BLaER1 treated with 17β-estradiol and CSF1 and Interleukin-3, amounts not matched to agents 10 nM and 100 nM (cell line): Measurements from ENCODE around the gene EYA4.

Experiments
- H3K27ac ChIP-seq, 11 experiments: shearing (Covaris generic); formaldehyde crosslinking; 2 replicates each; pipeline ENCODE4 v1.8.1; 2022
- H3K27me3 ChIP-seq, 11 experiments: shearing (Covaris generic); formaldehyde crosslinking; 2 replicates each; pipeline ENCODE4 v1.8.1; 2022
- H3K36me3 ChIP-seq, 11 experiments: shearing (Covaris generic); formaldehyde crosslinking; 2 replicates each; pipeline ENCODE4 v1.8.1; 2022
- H3K4me1 ChIP-seq, 10 experiments: shearing (Covaris generic); formaldehyde crosslinking; 2 replicates each; pipeline ENCODE4 v1.8.1; 2022
- H3K4me2 ChIP-seq, 11 experiments: shearing (Covaris generic); formaldehyde crosslinking; 2 replicates each; pipeline ENCODE4 v1.8.1; 2022
- H3K4me3 ChIP-seq, 10 experiments: shearing (Covaris generic); formaldehyde crosslinking; 2 replicates each; pipeline ENCODE4 v1.8.1; 2022
- H3K9ac ChIP-seq, 11 experiments: shearing (Covaris generic); formaldehyde crosslinking; 2 replicates each; pipeline ENCODE4 v1.8.1; 2022
- H3K9me3 ChIP-seq, 11 experiments: shearing (Covaris generic); formaldehyde crosslinking; replicated peaks in 1 of 11; 2 replicates each; pipeline ENCODE4 v1.8.1; 2022
- H4K20me1 ChIP-seq, 11 experiments: shearing (Covaris generic); formaldehyde crosslinking; 2 replicates each; pipeline ENCODE4 v1.8.1; 2022
- Cebpa-rat ChIP-seq, 11 experiments: shearing (Covaris generic); IDR thresholded peaks; 2 replicates each; pipeline ENCODE4 v1.8.1; 2022

Gene EYA4

DNA sequence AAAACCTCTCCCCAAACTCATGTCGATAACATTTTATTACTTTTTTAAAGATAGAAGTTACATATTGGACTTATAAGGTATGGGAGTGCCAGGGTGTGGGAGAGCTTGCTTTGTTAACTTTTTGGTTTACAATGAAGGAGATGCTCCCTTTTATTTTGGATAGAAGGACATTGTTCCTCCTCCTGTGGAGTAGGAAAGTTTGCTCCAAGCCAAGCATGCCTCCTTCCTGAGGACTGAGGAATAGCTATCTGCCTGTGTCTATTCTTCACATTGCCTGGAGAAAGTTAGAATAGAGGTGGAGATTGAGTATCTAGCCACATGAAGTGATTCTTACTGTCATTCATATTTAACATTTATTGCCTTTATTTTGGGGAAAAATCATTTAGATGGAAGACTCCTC is 71.9 kb downstream of the EYA4 start:
- Histone ChIP-seq H3K9ac (no peak overlapping the region), H3K9me3 (peaks cover 5 to 39% (median 27%) of the 10 kb centered on the region in 11 experiments; a peak in 21 of 22 replicates), H3K4me2 (peak overlapping the region in 7 of 11 experiments; percentile 16 to 95 (median 33); a peak in 9 of 22 replicates), H4K20me1 (no peaks in the 10 kb centered on the region), H3K27ac (no peak overlapping the region), H3K27me3 (no peaks in the 10 kb centered on the region), H3K4me1 (peaks cover 27 to 63% (median 41%) of the 10 kb centered on the region in 10 experiments), H3K4me3 (no peak overlapping the region), H3K36me3 (0 out of 22 replicates have a peak, but pooled peaks cover 0 to under 1% (median 0%) of the 10 kb centered on the region in 11 experiments)
- no peak for TF ChIP-seq Cebpa-rat (IDR thresholded peaks at IDR 0.05)

DNA sequence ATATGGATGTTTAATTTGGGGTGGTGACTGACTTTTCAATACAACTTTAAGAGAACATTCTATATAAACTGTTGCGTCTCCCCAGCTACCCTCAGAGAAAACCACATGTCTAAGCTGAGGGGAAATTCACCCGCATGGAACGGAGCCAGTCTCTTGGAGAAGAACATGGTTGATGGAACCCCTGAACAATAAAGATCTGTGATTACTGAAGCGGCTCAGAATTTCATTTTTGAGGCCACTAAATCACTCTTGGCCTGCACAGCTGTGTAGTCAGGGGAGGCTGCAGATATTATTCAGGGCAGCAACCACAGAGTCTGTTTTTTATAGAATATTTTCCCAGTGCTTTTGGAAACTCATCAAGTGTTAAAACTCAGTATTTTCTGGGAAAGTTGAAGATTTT is 73.8 kb downstream of the EYA4 start:
- Histone ChIP-seq H4K20me1 (no peaks in the 10 kb centered on the region), H3K9me3 (peaks cover 0 to 23% (median 16%) of the 10 kb centered on the region in 11 experiments; a peak in 17 of 22 replicates), H3K9ac (peak overlapping the region in 9 of 11 experiments; percentile 22 to 78 (median 56); a peak in 15 of 22 replicates), H3K4me3 (peak overlapping the region in 8 of 10 experiments; percentile 25 to 60 (median 48); a peak in 12 of 20 replicates), H3K27ac (peak overlapping the region in 10 of 11 experiments; percentile 34 to 84 (median 73); a peak in 19 of 22 replicates), H3K27me3 (no peaks in the 10 kb centered on the region), H3K4me2 (peak overlapping the region; percentile 66 to 95 (median 89)), H3K4me1 (peaks cover 44 to 82% (median 56%) of the 10 kb centered on the region in 10 experiments), H3K36me3 (no peaks in the 10 kb centered on the region)
- no peak for TF ChIP-seq Cebpa-rat (IDR thresholded peaks at IDR 0.05)

DNA sequence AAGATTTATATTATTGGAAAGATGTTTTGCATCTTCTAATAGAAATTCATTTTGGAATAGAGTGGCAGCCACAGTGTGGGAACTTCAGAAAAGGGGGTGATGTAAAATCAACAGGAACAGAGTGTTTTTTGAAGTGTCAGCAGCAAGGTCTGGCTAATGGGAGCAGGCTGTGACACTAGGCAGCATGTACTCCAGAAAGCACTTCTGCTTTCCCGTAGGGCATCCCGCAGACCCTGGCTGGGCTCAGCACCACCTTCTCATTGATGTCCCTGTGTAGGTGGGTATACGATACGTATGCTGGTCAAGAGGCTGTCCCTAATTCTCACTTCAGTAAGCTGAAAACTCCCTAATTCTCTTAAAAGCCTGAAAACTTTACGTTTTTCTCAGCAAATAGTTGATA is 74.7 kb downstream of the EYA4 start:
- H3K27me3 ChIP-seq = no peaks in the 10 kb centered on the region
- H3K36me3 ChIP-seq = no peaks in the 10 kb centered on the region
- no peak for TF ChIP-seq Cebpa-rat (IDR thresholded peaks at IDR 0.05)
- peak overlapping the region in 9 of 10 experiments; percentile 25 to 60 (median 43); a peak in 14 of 20 replicates for H3K4me3 ChIP-seq
- H3K27ac ChIP-seq = peak overlapping the region in 10 of 11 experiments; percentile 34 to 84 (median 73); a peak in 18 of 22 replicates
- H3K9ac ChIP-seq = peak overlapping the region in 9 of 11 experiments; percentile 22 to 78 (median 56); a peak in 18 of 22 replicates
- H3K4me2 ChIP-seq = peak overlapping the region; percentile 66 to 95 (median 89)
- H3K9me3 ChIP-seq = peaks cover 0 to 15% (median 14%) of the 10 kb centered on the region in 11 experiments; a peak in 16 of 22 replicates
- no peaks in the 10 kb centered on the region for H4K20me1 ChIP-seq
- H3K4me1 ChIP-seq = peaks cover 44 to 89% (median 60%) of the 10 kb centered on the region in 10 experiments

DNA sequence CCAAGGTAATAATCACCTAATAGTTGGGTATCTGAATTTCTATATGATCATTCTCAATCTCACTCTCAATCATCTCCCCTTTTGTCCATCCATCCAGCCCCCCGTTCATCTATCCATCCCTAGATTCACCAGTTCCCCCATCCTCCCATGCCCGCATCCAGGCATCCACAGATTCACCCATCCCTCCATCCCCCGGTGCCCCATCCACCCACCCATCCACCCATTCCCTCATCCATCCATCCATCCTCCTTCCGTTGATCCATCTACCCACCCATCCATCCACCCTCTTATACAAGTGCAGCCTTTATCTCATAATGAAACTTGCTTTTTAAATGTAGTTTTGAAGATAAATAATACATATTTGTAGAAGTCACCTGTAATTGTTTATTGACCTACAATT is 76.5 kb downstream of the EYA4 start:
- no peaks in the 10 kb centered on the region for H4K20me1 ChIP-seq
- no peaks in the 10 kb centered on the region for H3K9me3 ChIP-seq
- H3K36me3 ChIP-seq = no peaks in the 10 kb centered on the region
- no peaks in the 10 kb centered on the region for H3K27me3 ChIP-seq
- peak overlapping the region in 10 of 11 experiments; percentile 75 to 95 (median 87); a peak in 19 of 22 replicates for H3K4me2 ChIP-seq
- TF ChIP-seq Cebpa-rat (IDR thresholded peaks at IDR 0.05) = no peak
- H3K4me1 ChIP-seq = peaks cover 44 to 99% (median 71%) of the 10 kb centered on the region in 10 experiments
- peak overlapping the region in 5 of 11 experiments; percentile 62 to 76 (median 69); a peak in 7 of 22 replicates for H3K9ac ChIP-seq
- peak overlapping the region in 6 of 11 experiments; percentile 61 to 83 (median 69); a peak in 11 of 22 replicates for H3K27ac ChIP-seq
- peak overlapping the region in 4 of 10 experiments; percentile 53 to 58 (median 55); a peak in 7 of 20 replicates for H3K4me3 ChIP-seq

DNA sequence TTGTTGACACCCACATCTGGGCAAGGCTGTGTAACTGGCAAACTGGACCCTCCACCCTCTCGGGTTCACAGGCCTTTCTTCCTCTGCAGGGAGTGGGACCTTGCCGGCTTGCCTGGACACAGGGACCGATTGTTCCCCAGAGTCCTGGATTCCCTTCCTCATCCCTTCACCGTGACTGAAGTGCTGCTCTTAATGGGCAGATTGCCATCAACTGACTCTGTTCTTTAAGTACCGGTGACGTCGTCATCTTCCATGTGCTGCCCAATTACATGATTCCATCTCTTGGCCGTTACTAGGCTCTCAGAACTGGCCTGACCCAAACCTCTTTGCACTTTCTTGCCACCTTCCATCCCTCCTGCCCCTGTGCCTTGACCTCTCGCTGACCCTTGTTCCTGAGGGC is 85.4 kb downstream of the EYA4 start:
- H3K36me3 ChIP-seq = 0 out of 22 replicates have a peak, but pooled peaks cover 0 to 4% (median 0%) of the 10 kb centered on the region in 11 experiments
- H3K4me1 ChIP-seq = peaks cover 4 to 62% (median 41%) of the 10 kb centered on the region in 10 experiments; a peak in 18 of 20 replicates
- H3K27ac ChIP-seq = no peak overlapping the region
- H3K9ac ChIP-seq = no peak overlapping the region
- peak overlapping the region in 3 of 11 experiments; percentile 74 to 93 (median 76); a peak in 5 of 22 replicates for H3K4me2 ChIP-seq
- no peak for TF ChIP-seq Cebpa-rat (IDR thresholded peaks at IDR 0.05)
- no peaks in the 10 kb centered on the region for H4K20me1 ChIP-seq
- H3K4me3 ChIP-seq = no peak overlapping the region
- no peaks in the 10 kb centered on the region for H3K27me3 ChIP-seq
- peaks cover 0 to 4% (median 0%) of the 10 kb centered on the region in 11 experiments; a peak in 2 of 22 replicates for H3K9me3 ChIP-seq

DNA sequence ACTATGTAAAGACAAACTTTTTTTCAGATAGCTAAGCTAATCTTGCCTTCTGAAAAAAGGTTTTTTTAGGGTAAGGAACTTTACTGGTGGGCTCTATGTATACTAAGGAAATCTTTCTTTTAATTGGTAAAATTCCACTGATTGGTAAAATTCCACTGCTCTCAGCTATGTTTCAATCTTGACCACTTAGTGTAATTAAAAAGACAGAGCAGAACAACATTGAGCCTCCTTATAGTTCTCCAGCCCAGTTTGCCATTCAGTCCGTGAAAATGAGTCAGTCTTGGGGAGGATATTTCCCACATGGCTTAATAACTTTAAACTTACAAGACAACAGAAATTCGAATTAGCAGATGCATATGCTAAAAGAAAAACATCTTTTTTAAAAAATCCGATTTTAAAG is 92.7 kb downstream of the EYA4 start:
- H3K27ac ChIP-seq = no peak overlapping the region
- no peaks in the 10 kb centered on the region; a peak in 1 of 20 replicates for H3K4me1 ChIP-seq
- H4K20me1 ChIP-seq = no peaks in the 10 kb centered on the region
- H3K36me3 ChIP-seq = peaks cover 0 to 20% (median 0%) of the 10 kb centered on the region in 11 experiments; a peak in 8 of 22 replicates
- H3K4me3 ChIP-seq = no peak overlapping the region
- H3K9me3 ChIP-seq = peaks cover 0 to 26% (median 0%) of the 10 kb centered on the region in 11 experiments; a peak in 7 of 22 replicates
- no peaks in the 10 kb centered on the region for H3K27me3 ChIP-seq
- no peak for TF ChIP-seq Cebpa-rat (IDR thresholded peaks at IDR 0.05)
- H3K9ac ChIP-seq = no peak overlapping the region
- H3K4me2 ChIP-seq = no peak overlapping the region

DNA sequence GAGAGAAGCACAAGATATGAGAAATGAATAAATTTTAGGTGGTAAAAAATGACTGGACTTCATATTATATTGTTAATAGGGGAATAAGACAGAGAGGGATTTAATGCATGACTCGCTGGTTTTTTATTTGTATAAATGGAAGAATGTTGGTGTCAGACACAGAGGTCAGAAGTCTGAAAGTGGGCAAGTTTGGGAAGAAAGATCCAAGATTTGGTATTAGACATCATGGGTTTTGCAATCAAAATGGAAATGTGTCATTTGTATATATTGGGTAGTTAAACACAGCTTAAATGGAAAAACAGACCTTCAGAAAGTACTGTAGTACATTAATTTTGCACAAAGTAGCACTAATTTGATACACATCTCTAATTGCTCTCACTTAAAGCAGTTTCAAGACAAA is 96.2 kb downstream of the EYA4 start:
- no peaks in the 10 kb centered on the region for H4K20me1 ChIP-seq
- H3K9me3 ChIP-seq = peaks cover 0 to 25% (median 0%) of the 10 kb centered on the region in 11 experiments; a peak in 5 of 22 replicates
- H3K27me3 ChIP-seq = no peaks in the 10 kb centered on the region
- no peaks in the 10 kb centered on the region for H3K4me1 ChIP-seq
- H3K27ac ChIP-seq = no peak overlapping the region
- no peak overlapping the region for H3K9ac ChIP-seq
- H3K36me3 ChIP-seq = peaks cover 0 to 15% (median 0%) of the 10 kb centered on the region in 11 experiments; a peak in 8 of 22 replicates
- H3K4me2 ChIP-seq = no peak overlapping the region
- no peak overlapping the region for H3K4me3 ChIP-seq
- no peak for TF ChIP-seq Cebpa-rat (IDR thresholded peaks at IDR 0.05)

DNA sequence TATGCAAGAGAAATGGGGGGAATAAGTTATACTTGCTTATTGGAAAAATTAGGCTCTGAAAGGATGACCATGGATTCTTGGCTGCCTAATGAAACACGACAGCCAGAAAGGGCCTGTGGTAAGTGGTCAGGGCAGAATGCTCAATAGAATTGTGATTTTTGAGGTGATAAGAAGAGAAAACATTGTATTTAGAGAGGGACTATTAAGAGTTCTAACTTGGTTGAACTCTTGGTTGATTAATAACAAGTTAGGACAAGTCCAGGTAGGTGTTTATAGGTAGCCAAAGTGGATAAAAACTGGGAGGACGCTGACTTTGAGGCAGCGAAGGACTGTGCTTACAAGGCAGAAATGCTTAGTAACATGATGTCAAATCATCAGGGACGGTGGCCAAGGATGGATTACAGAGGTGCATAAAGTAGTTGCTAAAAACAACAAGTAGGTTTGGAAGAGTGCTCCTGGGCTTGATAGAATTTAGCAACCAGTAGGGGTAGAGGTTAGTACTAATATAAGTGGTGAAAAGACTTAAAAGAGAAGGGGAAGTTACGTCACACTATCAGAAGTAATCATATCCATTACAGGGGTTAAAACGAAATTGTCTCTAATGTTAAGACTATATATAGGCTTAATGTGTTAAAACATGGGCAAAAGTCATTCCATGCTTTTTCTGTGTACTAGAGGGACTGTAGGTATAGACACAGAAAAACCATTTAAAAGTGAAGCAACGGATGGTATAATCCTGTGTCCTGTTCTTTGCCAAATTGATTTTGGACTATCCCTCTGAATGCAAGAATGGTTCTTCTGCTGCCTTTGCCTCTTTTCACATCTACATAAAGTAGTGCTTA is 98.6 kb downstream of the EYA4 start:
- Histone ChIP-seq H3K4me3 (no peak overlapping the region), H3K27ac (no peak overlapping the region), H3K4me2 (no peak overlapping the region), H4K20me1 (no peaks in the 10 kb centered on the region), H3K9me3 (peaks cover 0 to 16% (median 0%) of the 10 kb centered on the region in 11 experiments; a peak in 4 of 22 replicates), H3K4me1 (no peaks in the 10 kb centered on the region), H3K9ac (no peak overlapping the region), H3K36me3 (peaks cover 0 to 15% (median 0%) of the 10 kb centered on the region in 11 experiments; a peak in 8 of 22 replicates), H3K27me3 (no peaks in the 10 kb centered on the region)
- TF ChIP-seq Cebpa-rat (IDR thresholded peaks at IDR 0.05) = no peak

DNA sequence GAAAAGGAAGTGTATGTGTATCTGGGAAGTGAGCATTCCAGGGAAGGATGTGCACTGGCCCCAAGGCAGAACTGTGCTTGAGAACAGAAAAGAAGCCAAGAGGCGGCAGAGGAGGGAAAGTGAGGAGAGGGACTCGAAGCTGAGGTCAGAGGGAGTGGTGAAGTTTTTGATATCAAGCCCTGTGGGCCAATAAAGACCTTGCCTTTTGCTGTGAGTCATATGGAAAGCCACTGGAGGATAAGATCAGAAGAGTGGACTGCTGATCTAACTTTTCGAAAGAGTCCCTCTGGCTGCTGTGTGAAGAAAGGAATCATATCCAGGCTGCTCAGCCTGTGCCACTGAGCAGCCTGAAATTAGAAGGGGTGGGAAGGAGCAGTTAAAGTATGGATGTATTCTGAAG is 99.4 kb downstream of the EYA4 start:
- H3K4me3 ChIP-seq = no peak overlapping the region
- no peak for TF ChIP-seq Cebpa-rat (IDR thresholded peaks at IDR 0.05)
- no peaks in the 10 kb centered on the region for H3K4me1 ChIP-seq
- H3K9ac ChIP-seq = no peak overlapping the region
- no peaks in the 10 kb centered on the region for H4K20me1 ChIP-seq
- no peak overlapping the region for H3K4me2 ChIP-seq
- H3K27ac ChIP-seq = no peak overlapping the region
- H3K27me3 ChIP-seq = no peaks in the 10 kb centered on the region
- peaks cover 0 to 15% (median 0%) of the 10 kb centered on the region in 11 experiments; a peak in 3 of 22 replicates for H3K9me3 ChIP-seq
- H3K36me3 ChIP-seq = peaks cover 0 to 8% (median 0%) of the 10 kb centered on the region in 11 experiments; a peak in 8 of 22 replicates
